GM12801 (cell line): ENCODE data around the gene C1orf167.

Experiments
- TF ChIP-seq, protein P1 (sequence below): IDR thresholded peaks from one replicate; pipeline ENCODE4 v1.5.1; 2011; ENCODE audit warnings: control low read depth; ENCODE audit not compliant: insufficient read length; ENCODE audit errors: extremely low read depth

C1orf167 gene

DNA sequence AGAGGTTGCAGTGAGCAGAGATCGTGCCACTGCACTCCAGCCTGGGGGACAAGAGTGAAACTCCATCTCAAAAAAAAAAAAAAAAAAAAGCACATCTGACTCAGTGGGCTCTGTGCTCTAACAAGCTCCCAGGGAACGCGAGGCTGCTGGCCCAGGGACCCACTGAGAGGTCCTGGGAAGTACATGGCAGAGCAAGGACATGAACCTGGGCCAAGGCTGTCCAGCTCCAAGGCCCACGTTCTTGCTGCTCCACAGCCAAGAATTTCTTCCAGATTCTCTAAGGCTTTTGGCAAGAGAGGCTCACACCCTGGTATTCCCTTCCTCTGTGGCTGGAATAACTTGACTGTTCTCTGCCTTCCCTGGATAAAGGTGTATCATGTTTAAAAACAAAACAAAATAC, 41.5 kb upstream of the C1orf167 start:
- TF ChIP-seq, protein P1, sequence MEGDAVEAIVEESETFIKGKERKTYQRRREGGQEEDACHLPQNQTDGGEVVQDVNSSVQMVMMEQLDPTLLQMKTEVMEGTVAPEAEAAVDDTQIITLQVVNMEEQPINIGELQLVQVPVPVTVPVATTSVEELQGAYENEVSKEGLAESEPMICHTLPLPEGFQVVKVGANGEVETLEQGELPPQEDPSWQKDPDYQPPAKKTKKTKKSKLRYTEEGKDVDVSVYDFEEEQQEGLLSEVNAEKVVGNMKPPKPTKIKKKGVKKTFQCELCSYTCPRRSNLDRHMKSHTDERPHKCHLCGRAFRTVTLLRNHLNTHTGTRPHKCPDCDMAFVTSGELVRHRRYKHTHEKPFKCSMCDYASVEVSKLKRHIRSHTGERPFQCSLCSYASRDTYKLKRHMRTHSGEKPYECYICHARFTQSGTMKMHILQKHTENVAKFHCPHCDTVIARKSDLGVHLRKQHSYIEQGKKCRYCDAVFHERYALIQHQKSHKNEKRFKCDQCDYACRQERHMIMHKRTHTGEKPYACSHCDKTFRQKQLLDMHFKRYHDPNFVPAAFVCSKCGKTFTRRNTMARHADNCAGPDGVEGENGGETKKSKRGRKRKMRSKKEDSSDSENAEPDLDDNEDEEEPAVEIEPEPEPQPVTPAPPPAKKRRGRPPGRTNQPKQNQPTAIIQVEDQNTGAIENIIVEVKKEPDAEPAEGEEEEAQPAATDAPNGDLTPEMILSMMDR: no peak

DNA sequence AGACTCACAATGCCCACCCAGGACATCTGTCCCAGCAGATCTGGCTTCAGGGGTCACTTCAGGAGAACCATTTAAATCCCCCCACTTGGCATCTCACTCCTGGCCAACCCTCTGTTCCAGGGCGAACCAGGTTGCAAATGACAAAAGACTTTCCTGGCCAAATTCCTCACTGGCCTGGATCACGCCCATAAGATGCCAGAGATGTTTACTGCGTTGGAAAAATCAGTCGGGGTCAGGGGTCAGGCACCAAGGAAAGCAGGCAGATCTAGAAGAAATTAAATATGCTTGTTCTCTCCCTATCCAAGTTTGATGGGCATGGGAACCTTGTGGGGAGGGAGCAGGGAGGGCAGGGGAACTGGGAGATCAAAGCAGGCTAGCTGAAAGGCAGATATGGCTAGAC, 40.7 kb upstream of the C1orf167 start:
- TF ChIP-seq, protein P1: no peak

DNA sequence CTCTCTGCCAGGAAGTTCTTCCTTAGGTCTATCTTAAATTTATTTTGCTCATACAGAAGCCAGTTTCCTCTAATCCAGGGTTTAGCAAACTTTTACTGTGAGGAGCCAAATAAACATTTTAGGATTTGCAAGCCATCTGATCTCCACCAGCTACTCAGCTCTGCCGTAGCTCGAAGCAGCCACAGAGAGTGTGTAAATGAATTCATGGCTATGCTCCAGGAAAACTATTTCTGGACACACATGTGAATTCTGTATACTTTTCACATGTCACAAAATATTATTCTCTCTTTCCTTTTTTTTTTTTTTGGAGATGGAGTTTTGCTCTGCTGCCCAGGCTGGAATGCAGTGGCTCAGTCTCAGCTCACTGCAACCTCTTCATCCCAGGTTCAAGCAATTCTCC, 39.5 kb upstream of the C1orf167 start:
- TF ChIP-seq, protein P1: no peak

DNA sequence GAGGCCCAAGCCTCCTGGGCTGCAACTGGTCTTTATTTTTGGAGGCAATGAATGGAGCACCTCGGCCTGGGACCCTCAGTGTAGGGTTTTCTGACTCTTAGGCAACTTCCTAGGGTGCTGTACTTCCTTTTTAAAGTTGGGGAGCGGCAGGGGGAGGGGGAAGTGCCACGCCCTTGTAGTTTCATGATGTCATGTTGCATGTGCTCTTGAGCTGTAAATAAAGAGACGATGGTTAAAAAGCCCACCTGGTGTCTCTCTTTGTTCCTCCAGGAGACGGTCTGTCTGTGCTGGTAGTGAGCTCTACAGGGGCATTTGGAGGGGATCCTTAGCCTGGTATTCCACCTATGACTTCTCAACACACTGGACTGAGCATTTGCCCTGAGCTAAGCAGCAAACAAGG, 36.4 kb upstream of the C1orf167 start:
- TF ChIP-seq, protein P1: no peak

DNA sequence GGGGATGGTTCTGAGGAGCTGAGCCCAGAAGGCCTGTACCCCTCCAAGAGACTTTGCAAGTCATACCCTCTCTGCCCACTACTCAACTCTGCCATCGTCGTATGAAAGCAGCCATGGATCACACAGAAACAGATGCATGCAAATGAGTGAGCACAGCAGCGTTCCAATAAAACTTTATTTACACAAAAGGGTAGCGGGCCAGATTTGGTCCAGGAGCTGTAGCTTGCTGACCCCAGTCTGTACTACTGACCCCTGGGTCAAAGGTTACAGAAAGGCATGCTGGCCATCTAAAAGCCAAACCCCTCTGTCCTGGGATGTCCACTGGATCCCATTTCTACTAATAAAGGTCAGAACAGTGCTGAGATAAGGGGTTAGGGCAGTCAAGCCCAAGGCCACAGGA, 34.9 kb upstream of the C1orf167 start:
- TF ChIP-seq, protein P1: no peak

DNA sequence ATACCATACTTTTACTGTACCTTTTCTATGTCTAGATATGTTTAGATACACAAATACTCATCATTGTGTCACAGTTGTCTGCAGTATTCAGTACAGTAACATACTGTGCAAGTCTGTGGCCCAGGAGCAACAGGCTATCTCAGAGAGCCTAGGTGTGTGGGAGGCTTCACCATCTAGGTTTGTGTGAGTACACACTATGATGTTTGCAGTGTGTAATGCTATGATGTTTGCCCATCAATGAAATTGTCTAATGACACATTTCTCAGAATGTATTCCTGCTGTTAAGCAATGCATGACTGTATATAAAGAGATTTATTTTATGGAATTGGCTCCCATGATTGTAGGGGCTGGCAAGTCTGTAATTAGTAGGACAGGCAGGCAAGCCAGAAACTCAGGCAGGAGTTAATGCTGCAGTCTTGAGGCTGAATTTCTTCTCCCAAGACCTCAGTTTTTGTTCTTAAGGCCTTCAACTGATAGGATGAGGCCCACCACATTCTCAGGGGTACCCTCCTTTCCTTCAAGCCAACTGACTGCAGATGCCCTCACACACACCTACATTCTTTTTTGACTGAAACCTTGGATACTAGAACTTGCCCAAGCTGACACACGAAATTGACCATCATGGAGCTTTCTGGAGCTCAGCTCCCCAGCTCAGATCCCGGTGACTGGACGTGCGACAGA, 33.7 kb upstream of the C1orf167 start:
- TF ChIP-seq, protein P1: no peak

DNA sequence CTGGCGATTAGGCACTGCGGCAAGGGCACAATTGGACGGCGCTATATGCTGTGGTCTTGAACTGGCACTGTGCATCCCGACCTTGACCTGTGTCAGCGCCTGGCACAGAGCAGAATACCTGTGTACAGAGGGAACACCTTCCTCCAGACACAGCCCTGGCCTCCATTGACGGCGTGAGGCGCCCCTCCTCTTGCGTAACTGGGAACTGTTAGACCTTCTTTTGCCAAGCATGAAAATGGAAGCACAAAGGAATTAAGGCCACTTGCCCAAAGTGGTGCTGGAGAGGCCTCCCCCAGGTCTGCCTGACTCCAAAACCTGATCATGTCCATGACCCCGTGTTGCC, 32.9 kb upstream of the C1orf167 start:
- TF ChIP-seq, protein P1: no peak
